AG10803 (cell line): ENCODE measurements around the gene PIP5KL1.
A peak's percentile ranks its signal among the peaks of the same experiment; 100 is the strongest.

Source experiments
- DNase-seq: peaks from one replicate; pipeline ENCODE4 v3.0.0; 2010; ENCODE audit warnings: low read depth
- H3K4me3 ChIP-seq: 2 replicates; pipeline ENCODE4 v1.5.1; 2011; ENCODE audit warnings: mild to moderate bottlenecking, low read length, control low read depth
- TF ChIP-seq, protein P1 (sequence below): conservative IDR thresholded peaks from 2 replicates; pipeline ENCODE4 v1.5.1; 2011; ENCODE audit warnings: mild to moderate bottlenecking, low read length, control low read depth, inconsistent platforms

The PIP5KL1 gene

DNA sequence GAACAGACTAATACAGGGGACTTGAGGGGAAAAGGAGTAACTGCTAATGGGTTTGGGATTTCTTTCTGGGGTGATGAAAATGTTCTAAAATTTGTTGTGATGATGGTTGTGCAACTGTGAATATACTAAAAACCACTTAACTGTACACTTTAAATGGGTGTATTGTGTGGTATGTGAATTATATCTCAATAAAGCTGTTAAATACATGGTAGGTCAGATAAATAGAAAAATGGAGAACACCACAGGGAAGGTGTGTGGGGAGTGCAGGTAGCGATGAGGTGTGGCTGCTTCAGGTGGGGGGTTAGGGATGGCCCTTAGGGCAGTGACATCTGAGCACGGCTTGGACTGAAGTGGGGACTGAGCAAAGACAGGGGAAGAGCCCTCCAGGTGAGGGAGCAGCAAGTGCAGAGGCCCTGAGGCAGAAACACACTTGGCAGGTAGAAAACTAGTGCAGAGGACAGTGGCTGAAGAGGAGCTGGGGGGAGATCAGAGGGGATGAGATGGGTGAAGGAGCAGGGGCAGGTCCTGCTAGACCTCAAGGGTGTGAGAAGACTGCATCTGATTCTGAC, 29.3 kb upstream of the PIP5KL1 start:
- TF ChIP-seq, protein P1, sequence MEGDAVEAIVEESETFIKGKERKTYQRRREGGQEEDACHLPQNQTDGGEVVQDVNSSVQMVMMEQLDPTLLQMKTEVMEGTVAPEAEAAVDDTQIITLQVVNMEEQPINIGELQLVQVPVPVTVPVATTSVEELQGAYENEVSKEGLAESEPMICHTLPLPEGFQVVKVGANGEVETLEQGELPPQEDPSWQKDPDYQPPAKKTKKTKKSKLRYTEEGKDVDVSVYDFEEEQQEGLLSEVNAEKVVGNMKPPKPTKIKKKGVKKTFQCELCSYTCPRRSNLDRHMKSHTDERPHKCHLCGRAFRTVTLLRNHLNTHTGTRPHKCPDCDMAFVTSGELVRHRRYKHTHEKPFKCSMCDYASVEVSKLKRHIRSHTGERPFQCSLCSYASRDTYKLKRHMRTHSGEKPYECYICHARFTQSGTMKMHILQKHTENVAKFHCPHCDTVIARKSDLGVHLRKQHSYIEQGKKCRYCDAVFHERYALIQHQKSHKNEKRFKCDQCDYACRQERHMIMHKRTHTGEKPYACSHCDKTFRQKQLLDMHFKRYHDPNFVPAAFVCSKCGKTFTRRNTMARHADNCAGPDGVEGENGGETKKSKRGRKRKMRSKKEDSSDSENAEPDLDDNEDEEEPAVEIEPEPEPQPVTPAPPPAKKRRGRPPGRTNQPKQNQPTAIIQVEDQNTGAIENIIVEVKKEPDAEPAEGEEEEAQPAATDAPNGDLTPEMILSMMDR: no peak
- H3K4me3 ChIP-seq: no peak overlapping the region
- DNase-seq: no peak

DNA sequence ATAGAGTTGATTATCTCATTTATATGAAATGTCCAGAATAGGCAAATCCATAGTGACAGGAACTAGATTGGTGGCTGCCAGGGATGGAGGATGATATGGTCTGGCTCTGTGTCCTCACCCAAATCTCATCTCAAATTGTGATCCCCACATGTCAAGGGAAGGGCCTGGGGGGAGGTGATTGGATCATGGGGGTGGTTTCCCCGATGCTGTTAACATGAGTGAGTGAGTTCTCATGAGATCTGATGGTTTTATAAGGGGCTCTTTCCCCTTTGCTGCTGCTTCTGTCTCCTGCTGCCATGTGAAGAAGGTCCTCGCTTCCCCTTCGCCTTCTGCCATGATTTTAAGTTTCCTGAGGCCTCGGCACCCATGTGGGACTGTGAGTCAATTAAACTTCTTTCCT, 28.8 kb upstream of the PIP5KL1 start:
- TF ChIP-seq, protein P1: no peak
- no peak overlapping the region for H3K4me3 ChIP-seq
- DNase-seq: no peak

DNA sequence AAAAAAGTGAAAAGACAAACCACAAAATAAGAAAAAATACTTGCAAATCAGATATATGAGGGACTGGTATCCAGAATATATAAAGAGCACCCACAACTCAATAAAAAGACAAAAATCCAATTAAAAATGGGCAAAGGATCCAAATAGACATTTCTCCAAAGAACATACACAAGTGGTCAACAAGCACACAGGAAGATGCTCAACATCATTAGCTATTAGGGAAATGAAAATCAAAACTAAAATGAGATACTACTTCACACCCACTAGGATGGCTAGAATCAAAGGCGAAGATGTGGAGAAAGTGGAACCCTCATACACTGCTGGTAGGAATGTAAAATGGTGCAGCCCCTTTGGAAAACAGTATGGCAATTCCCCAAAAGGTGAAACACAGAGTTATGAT, 28.2 kb upstream of the PIP5KL1 start:
- no peak overlapping the region for H3K4me3 ChIP-seq
- DNase-seq: no peak
- TF ChIP-seq, protein P1: no peak

DNA sequence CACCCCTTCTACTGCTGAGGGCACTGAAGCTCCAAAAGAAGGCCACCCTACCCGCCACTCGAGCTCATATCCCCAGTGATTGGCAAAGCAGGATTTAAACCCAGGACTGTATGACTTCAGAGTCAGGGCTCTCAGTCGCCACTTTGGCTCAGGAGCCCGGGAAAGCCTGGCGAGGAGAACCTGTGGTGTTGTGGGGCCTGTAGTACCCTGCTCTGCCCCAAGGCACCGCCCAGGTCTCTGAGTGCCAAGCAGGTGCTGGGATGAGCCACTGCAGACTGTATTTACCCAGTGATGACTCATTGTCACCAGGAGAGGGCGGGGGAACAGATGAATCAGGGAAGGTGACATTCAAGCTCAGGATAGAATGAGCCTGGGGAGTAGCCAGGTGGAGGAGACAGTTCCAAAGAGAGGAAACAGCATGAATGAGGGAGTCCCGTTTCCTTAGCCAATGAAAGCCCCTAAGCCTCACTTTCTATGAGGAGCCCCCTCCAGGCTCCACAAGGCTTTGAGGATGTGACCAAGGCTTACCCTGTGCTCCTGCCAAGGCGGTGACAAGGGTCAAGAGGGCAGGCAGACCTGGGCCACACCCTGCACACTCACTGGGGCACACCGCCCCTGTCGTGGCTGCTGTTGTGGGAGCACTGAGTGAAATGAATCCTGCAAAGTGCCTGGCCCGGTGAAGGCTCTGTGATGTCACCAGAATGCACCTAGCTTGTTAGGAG, 24.9 kb upstream of the PIP5KL1 start:
- TF ChIP-seq, protein P1: peak; percentile 29
- DNase-seq: no peak
- H3K4me3 ChIP-seq: no peak overlapping the region

DNA sequence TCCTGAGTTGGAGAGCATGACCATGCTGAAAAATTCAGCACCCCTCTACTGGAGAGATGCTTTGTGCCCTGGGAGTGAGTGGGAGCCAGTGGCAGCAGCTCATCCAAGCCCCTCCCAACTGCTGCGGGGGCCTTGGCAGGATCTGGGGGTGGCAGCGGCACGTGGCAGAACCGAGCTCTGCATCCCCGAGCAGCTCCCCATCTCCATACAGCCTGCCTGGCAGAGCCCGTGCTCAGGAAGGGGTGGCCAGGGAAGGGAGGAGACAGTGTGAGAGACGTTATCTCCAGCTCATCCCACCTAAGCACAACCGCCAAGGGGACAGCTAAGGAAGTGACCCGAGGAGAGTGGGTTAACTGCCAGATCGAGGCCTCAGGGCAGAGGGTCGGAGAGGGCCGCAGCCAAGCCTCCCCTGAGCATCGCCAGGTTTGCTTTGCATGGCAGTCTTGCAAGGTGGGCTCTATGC, 24.3 kb upstream of the PIP5KL1 start:
- H3K4me3 ChIP-seq: no peak overlapping the region
- TF ChIP-seq, protein P1: no peak
- no peak for DNase-seq

DNA sequence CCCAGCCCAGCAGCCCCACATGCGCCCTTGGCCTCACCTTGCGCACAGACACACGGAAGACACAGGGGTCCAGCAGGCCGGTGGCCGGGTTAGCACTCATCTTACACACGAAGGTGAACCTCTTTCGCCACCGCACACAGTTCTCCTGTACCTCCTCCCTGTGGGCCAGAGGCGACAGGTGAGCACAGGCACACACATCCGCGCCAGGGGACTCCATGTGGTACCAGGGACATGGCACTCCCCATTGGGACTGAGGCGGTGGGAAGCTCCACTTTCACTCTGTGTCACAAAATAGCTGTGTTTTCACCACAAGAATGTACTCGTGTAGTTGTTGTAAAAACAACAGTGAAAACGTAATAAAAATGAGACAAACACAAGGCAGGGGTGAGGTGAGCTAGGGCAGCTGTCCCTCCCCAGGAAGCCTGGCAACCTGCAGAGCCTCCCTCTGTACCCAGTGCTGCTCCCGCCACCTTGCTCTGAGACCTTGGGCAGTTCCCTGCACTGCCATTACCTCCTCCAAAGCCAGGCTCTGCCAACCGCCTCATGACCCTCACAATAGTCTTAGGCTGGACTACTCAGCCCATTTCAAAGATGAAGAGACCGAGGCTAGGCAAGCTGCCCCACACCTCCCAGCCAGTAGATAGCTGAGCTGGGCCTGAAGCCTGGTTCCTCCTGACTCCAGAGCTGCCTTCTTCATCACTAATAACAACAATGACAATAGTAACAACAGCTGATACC, 23.4 kb upstream of the PIP5KL1 start:
- DNase-seq: no peak

More for the DNA sequence above, 23.4 kb upstream of the PIP5KL1 start:
- TF ChIP-seq, protein P1: no peak
- H3K4me3 ChIP-seq: no peak overlapping the region
